Testis (tissue), 2 donors: Measurements from ENCODE around the gene DROSHA.

ENCODE experiments used
- CTCF ChIP-seq, 3 experiments: fragments of 450-650 bp in 2 of 3; fragments of 200-600 bp in 1 of 3; sonication (generic) in 1 of 3; IDR thresholded peaks; one replicate each; pipeline ENCODE4 v1.5.1; 2016 to 2019; ENCODE audit warnings: antibody characterized with exemption in 3 of 3, mild to moderate bottlenecking in 2 of 3, moderate library complexity in 1 of 3
- POLR2A ChIP-seq: fragments of 450-650 bp; IDR thresholded peaks from one replicate; pipeline ENCODE4 v1.6.1; 2017; ENCODE audit warnings: antibody characterized with exemption, mild to moderate bottlenecking, moderate library complexity

- TF ChIP-seq CTCF (IDR thresholded peaks at IDR 0.05) (no peak), POLR2A (no peak)
These were observed 170.7 kb downstream of the DROSHA start for GRCh38 chr5:31361234-31361633.
